ENCODE results near the gene ALG1L2.
"Not testable (repeated sequence)": the region's sequence is repeated elsewhere in the genome, so short reads cannot be mapped to it uniquely, and the experiment has no call there.

Gene ALG1L2

DNA sequence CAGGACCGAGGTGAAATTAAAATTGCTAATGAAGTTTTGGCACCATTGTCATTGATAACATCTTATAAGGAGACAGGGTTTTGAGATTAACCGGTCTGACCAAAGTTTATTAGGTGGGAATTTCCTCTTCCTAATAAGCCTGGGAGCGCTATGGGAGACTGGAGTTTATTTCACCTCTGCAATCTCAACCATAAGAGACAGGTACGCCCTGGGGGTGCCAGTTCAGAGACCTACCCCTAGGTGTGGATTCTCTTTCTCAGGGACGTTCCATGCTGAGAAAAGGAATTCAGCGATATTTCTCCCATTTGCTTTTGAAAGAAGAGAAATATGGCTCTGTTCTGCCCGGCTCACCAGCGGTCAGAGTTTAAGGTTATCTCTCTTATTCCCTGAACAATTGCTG, 57.4 kb downstream of the ALG1L2 start:
- H3K27me3 ChIP-seq (ENCODE audit: control insufficient read depth, insufficient read depth, low read length); H3K4me3 ChIP-seq (ENCODE audit: low read depth, low read length); H3K9ac ChIP-seq (ENCODE audit: low read depth, low read length); H3K4me1 ChIP-seq (ENCODE audit: control insufficient read depth, insufficient read depth, low read length); H3K9me3 ChIP-seq (ENCODE audit: control insufficient read depth, insufficient read depth, low read length); H3K36me3 ChIP-seq (ENCODE audit: control insufficient read depth, insufficient read depth, low read length): not testable (repeated sequence)
- peak overlapping the region; percentile 61 for H3K27ac ChIP-seq (ENCODE audit: low read depth, low read length)

DNA sequence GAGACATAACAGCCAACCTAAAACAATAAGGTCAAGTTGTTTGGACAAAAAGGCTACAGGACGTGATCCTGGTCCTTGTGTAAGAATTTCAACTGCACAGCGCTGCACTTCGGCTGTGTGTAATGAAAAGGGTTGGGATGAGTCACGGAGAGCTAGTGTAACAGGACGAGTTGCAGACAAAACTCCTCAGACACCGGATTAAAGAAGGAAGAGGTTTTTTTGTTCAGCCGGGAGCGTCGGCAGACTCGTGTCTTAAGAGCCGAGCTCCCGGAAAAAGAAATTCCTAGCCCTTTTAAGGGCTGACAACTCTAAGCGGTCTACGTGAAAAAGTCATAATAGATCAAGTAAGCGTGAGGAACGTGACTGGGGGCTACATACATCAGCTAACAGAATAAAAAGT, 59.1 kb downstream of the ALG1L2 start:
- H3K4me1 ChIP-seq (ENCODE audit: control insufficient read depth, insufficient read depth, low read length); H3K9ac ChIP-seq (ENCODE audit: low read depth, low read length); H3K27me3 ChIP-seq (ENCODE audit: control insufficient read depth, insufficient read depth, low read length); H3K4me3 ChIP-seq (ENCODE audit: low read depth, low read length); H3K27ac ChIP-seq (ENCODE audit: low read depth, low read length); H3K9me3 ChIP-seq (ENCODE audit: control insufficient read depth, insufficient read depth, low read length); H3K36me3 ChIP-seq (ENCODE audit: control insufficient read depth, insufficient read depth, low read length): not testable (repeated sequence)

DNA sequence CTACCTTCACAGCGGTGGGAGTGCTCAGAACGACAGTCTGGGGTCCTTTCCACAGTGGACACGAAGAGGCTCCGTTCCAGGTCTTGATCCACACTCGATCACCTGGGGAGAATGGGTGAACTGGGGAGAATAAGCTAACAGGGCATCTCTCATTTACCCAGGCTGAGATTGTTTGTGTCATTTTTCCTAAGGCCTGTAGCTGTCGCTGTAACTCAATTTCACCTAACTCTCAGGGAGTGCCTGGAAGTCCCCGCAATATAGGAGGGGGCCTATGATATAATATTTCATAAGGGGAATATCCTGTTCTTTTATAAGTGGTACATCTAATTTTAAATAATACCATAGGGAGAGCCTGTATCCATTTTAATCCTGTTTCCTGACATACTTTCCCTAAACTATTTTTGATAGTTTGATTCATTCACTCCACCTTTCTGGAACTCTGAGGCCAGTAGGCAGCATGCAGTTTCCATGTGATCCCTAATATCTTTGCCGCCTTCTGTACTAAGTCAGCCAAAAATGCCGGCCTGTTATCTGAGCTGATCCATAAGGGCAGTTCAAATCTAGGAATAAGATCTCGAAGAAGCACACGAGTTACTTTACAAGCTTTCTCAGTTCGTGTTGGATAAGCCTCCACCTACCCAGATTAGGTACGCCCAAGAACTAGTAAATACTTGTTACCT, 62.2 kb downstream of the ALG1L2 start:
- H3K9ac ChIP-seq (ENCODE audit: low read depth, low read length); H3K9me3 ChIP-seq (ENCODE audit: control insufficient read depth, insufficient read depth, low read length); H3K27ac ChIP-seq (ENCODE audit: low read depth, low read length); H3K36me3 ChIP-seq (ENCODE audit: control insufficient read depth, insufficient read depth, low read length); H3K4me3 ChIP-seq (ENCODE audit: low read depth, low read length); H3K27me3 ChIP-seq (ENCODE audit: control insufficient read depth, insufficient read depth, low read length); H3K4me1 ChIP-seq (ENCODE audit: control insufficient read depth, insufficient read depth, low read length): not testable (repeated sequence)

DNA sequence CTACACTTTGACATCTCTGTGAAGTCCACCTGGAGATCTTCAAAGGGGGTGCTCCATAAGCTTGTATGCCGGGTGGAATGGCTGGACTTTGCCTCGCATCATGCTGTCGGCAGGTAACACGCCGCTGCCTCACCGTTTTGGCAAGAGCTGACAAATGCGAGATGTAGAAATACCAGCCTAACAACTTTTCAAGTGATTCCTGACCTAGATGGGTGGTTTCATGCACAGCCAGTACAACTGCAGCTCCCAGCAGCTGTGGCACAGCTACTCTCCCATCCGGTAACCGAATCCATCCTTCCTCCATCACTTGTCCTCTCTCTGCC, 62.7 kb downstream of the ALG1L2 start:
- not testable (repeated sequence) for H3K27ac ChIP-seq (ENCODE audit: low read depth, low read length); H3K4me1 ChIP-seq (ENCODE audit: control insufficient read depth, insufficient read depth, low read length); H3K9me3 ChIP-seq (ENCODE audit: control insufficient read depth, insufficient read depth, low read length); H3K4me3 ChIP-seq (ENCODE audit: low read depth, low read length); H3K9ac ChIP-seq (ENCODE audit: low read depth, low read length); H3K36me3 ChIP-seq (ENCODE audit: control insufficient read depth, insufficient read depth, low read length); H3K27me3 ChIP-seq (ENCODE audit: control insufficient read depth, insufficient read depth, low read length)

DNA sequence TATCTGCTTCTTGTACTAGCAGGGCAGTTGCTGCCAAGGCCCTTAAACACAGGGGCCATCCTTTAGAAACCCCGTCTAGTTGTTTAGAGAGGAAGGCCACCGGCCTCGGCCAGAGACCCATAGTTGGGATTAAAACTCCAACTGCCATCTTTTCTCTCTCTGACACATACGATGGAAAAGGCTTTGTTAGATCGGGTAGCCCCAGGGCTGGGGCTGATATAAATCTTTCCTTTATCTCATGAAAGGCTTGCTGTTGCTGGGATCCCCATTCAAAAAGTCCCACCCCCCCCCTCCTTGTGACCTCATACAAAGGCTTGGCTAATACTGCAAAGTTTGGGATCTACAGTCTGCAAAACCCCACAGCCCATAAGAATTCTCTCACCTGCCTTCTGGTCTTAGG, 63.8 kb downstream of the ALG1L2 start:
- not testable (repeated sequence) for H3K27ac ChIP-seq (ENCODE audit: low read depth, low read length); H3K9me3 ChIP-seq (ENCODE audit: control insufficient read depth, insufficient read depth, low read length); H3K9ac ChIP-seq (ENCODE audit: low read depth, low read length); H3K4me3 ChIP-seq (ENCODE audit: low read depth, low read length); H3K4me1 ChIP-seq (ENCODE audit: control insufficient read depth, insufficient read depth, low read length); H3K36me3 ChIP-seq (ENCODE audit: control insufficient read depth, insufficient read depth, low read length); H3K27me3 ChIP-seq (ENCODE audit: control insufficient read depth, insufficient read depth, low read length)

DNA sequence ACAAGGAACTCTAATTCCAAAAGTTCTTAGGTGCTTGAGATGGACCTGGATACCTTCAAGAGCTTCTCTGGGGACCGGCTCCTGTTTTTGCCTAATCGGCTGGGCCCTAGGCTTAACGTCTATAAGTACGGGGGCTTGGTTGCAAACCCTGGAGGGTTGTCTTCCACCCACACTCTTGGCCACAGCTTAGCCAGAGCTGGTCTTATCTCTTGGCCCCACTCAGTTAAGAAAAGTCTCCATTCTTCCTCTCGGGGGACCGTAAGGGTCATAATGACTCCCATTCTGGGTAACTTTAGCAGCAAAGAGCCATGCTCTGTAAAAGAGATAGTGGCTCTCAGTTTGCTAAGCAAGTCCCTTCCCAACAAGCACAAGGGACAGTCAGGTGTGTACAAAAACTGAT, 64.8 kb downstream of the ALG1L2 start:
- H3K9ac ChIP-seq (ENCODE audit: low read depth, low read length); H3K9me3 ChIP-seq (ENCODE audit: control insufficient read depth, insufficient read depth, low read length); H3K4me3 ChIP-seq (ENCODE audit: low read depth, low read length); H3K27ac ChIP-seq (ENCODE audit: low read depth, low read length); H3K36me3 ChIP-seq (ENCODE audit: control insufficient read depth, insufficient read depth, low read length); H3K4me1 ChIP-seq (ENCODE audit: control insufficient read depth, insufficient read depth, low read length); H3K27me3 ChIP-seq (ENCODE audit: control insufficient read depth, insufficient read depth, low read length): not testable (repeated sequence)
